Left lung (tissue), 10 donors: ENCODE measurements around the gene ADCY2. TPM values are rescaled to one million over a fixed set of nuclear protein-coding genes. Genes with fewer than 3 reads are reported as not detected.
A peak's percentile ranks its signal among the peaks of the same experiment; 100 is the strongest.

Experiments used
- ATAC-seq: fragments of 200-7000 bp; cut with Tn5 transposase; one replicate; pipeline ENCODE4 v1.9.1; 2020; ENCODE audit warnings: moderate library complexity
- DNase-seq, 4 donors: peaks; one replicate each; pipeline ENCODE4 v3.0.0-alpha.2; 2013 to 2020
- H3K27ac ChIP-seq, 2 donors: fragments of 200-600 bp; sonication (generic) in 1 of 2; one replicate each; pipeline versions ENCODE4 v1.5.0 to v1.8.0; 2020 to 2021
- H3K27me3 ChIP-seq, 2 donors: fragments of 200-600 bp; sonication (generic) in 1 of 2; one replicate each; pipeline versions ENCODE4 v1.5.0 to v1.8.0; 2020 to 2021
- H3K36me3 ChIP-seq, 2 donors: fragments of 200-600 bp; sonication (generic) in 1 of 2; one replicate each; pipeline versions ENCODE4 v1.5.0 to v1.8.0; 2020 to 2021
- H3K4me1 ChIP-seq, 2 donors: fragments of 200-600 bp; one replicate each; pipeline ENCODE4 v1.8.0; 2021
- H3K4me3 ChIP-seq, 2 donors: fragments of 200-600 bp; sonication (generic) in 1 of 2; one replicate each; pipeline versions ENCODE4 v1.5.0 to v1.8.0; 2020 to 2021; ENCODE audit warnings: mild to moderate bottlenecking in 1 of 2
- H3K9me3 ChIP-seq, 2 donors: fragments of 200-600 bp; sonication (generic) in 1 of 2; one replicate each; pipeline versions ENCODE4 v1.5.0 to v1.8.0; 2020 to 2021
- CTCF ChIP-seq, 2 donors: fragments of 200-600 bp; sonication (generic) in 1 of 2; IDR thresholded peaks; one replicate each; pipeline versions ENCODE4 v1.5.0 to v1.8.0; 2021; ENCODE audit warnings: antibody characterized with exemption in 2 of 2
- intact Hi-C, 2 donors: fragments of 100-400 bp; cut with DNase I; formaldehyde crosslinking; loops; one replicate each; pipeline versions ENCODE4 v1.11.2 to v1.14.2; 2022
- polyA plus RNA-seq, 6 donors: library from polyadenylated mRNA; unstranded; fragments of 120-200 nt; gene quantifications; one replicate each; pipeline ENCODE4 v1.2.1, GENCODE V29; 2013; ENCODE audit not compliant: insufficient read length in 6 of 6
- total RNA-seq, 2 donors: library from RNA; stranded (reverse); fragmentation: NEBNext Ultra II Directional; extraction: Animal tissue kit (Norgen Biotek cat#: 25700); gene quantifications; one replicate each; pipeline ENCODE4 v1.2.1, GENCODE V29; 2021
- donor health status: DM: no; HTN: yes; CAD: no.
- donor health status: DM: no; HTN: no; CAD: no.

Gene ADCY2
- total and polyA plus RNA-seq, 8 donors = 0.34 to 14.0 (median 9.6) TPM

- intact Hi-C loops = no loop called here
- H3K4me1 ChIP-seq = peaks cover 9 to 61% of the 10 kb centered on the region in 2 donors
- no peaks in the 10 kb centered on the region for H3K27me3 ChIP-seq
- no peaks in the 10 kb centered on the region for H3K9me3 ChIP-seq
- H3K27ac ChIP-seq = no peak overlapping the region
- DNase-seq (no peak), ATAC-seq (no peak)
- H3K36me3 ChIP-seq = peaks cover 3 to 39% of the 10 kb centered on the region in 2 donors
- no peak overlapping the region for H3K4me3 ChIP-seq
- no peak for TF ChIP-seq CTCF (IDR thresholded peaks at IDR 0.05)
Measured at GRCh38 chr5:7872517-7873130, 476.7 kb downstream of the ADCY2 start.

GRCh38 chr5:7873216-7873615 lies 477.3 kb downstream of the ADCY2 start:
- Histone ChIP-seq H3K4me3 (no peak overlapping the region), H3K36me3 (peaks cover 3 to 44% of the 10 kb centered on the region in 2 donors), H3K27ac (no peak overlapping the region), H3K9me3 (no peaks in the 10 kb centered on the region), H3K27me3 (no peaks in the 10 kb centered on the region), H3K4me1 (peaks cover 14 to 61% of the 10 kb centered on the region in 2 donors)
- intact Hi-C loops = no loop called here
- ATAC-seq = no peak
- no peak for DNase-seq
- TF ChIP-seq CTCF (IDR thresholded peaks at IDR 0.05) = no peak

- H3K4me3 ChIP-seq = no peak overlapping the region
- no peak overlapping the region for H3K27ac ChIP-seq
- intact Hi-C loops = no loop called here
- H3K9me3 ChIP-seq = no peaks in the 10 kb centered on the region
- ATAC-seq = no peak
- H3K4me1 ChIP-seq = peaks cover 20 to 75% of the 10 kb centered on the region in 2 donors
- no peaks in the 10 kb centered on the region for H3K27me3 ChIP-seq
- no peak for DNase-seq
- peaks cover 3 to 51% of the 10 kb centered on the region in 2 donors for H3K36me3 ChIP-seq
- no peak for TF ChIP-seq CTCF (IDR thresholded peaks at IDR 0.05)
Measured at GRCh38 chr5:7874639-7875038, 478.7 kb downstream of the ADCY2 start.

- peaks cover 23 to 75% of the 10 kb centered on the region in 2 donors for H3K4me1 ChIP-seq
- ATAC-seq (no peak), DNase-seq (no peak)
- intact Hi-C loops = no loop called here
- H3K27me3 ChIP-seq = no peaks in the 10 kb centered on the region
- no peak overlapping the region for H3K4me3 ChIP-seq
- no peak overlapping the region for H3K27ac ChIP-seq
- peaks cover 3 to 56% of the 10 kb centered on the region in 2 donors for H3K36me3 ChIP-seq
- no peaks in the 10 kb centered on the region for H3K9me3 ChIP-seq
- no peak for TF ChIP-seq CTCF (IDR thresholded peaks at IDR 0.05)
Measured at GRCh38 chr5:7875151-7875550, 479.2 kb downstream of the ADCY2 start.

GRCh38 chr5:7876867-7877266 lies 480.9 kb downstream of the ADCY2 start:
- Histone ChIP-seq H3K36me3 (peaks cover 3 to 70% of the 10 kb centered on the region in 2 donors), H3K27ac (peak overlapping the region; percentile 71 to 75), H3K9me3 (no peaks in the 10 kb centered on the region), H3K4me1 (peaks cover 18 to 74% of the 10 kb centered on the region in 2 donors), H3K27me3 (no peaks in the 10 kb centered on the region), H3K4me3 (no peak overlapping the region)
- ATAC-seq = peak; percentile 50
- TF ChIP-seq CTCF (IDR thresholded peaks at IDR 0.05) = no peak
- intact Hi-C loops = no loop called here
- DNase-seq = no peak
